ENCODE results near the gene SNX8. TPM values are rescaled to one million over a fixed set of nuclear protein-coding genes. Genes with fewer than 3 reads are reported as not detected.
A peak's percentile ranks its signal among the peaks of the same experiment; 100 is the strongest.

Gene SNX8
- total and polyA plus RNA-seq, 9 of the 15 experiments (the other 6 are each of a cell fraction or from before 2014, with no cell fraction given) = 2.7 to 51.6 (median 16.9) TPM

GRCh38 chr7:2355705-2356008 is 41.4 kb upstream of the SNX8 start:
- Histone ChIP-seq H3K9ac (ENCODE audit: insufficient read depth in 1 of 2, low read depth in 2 of 2, low read length in 2 of 2) (peak overlapping the region; percentile 94 to 100), H3K27ac (ENCODE audit: extremely low read depth, low read depth, low read length) (peak overlapping the region; percentile 100), H3K4me1 (replicated peaks in 1 of 2; ENCODE audit: control insufficient read depth in 2 of 2, insufficient read depth in 2 of 2, low read length in 2 of 2) (peaks cover 18 to 37% of the 10 kb centered on the region in 2 experiments; a peak in 4 of 5 replicates), H3K27me3 (ENCODE audit: control insufficient read depth in 2 of 2, insufficient read depth in 2 of 2, low read length in 2 of 2) (no peaks in the 10 kb centered on the region), H3K4me3 (peak overlapping the region; percentile 93), H3K4me2 (ENCODE audit: insufficient read depth, low read length) (peak overlapping the region; percentile 92), H3K9me1 (ENCODE audit: control insufficient read depth, insufficient read depth, low read length) (no peaks in the 10 kb centered on the region), H2AFZ (ENCODE audit: low read depth, low read length) (no peak overlapping the region), H4K20me1 (replicated peaks; ENCODE audit: control insufficient read depth, insufficient read depth, low read length) (peaks cover 52% of the 10 kb centered on the region), H3K79me2 (ENCODE audit: control insufficient read depth, insufficient read depth, low read length) (peaks cover 73% of the 10 kb centered on the region), H3K9me3 (replicated peaks; ENCODE audit: control insufficient read depth, insufficient read depth, low read depth, low read length) (no peaks in the 10 kb centered on the region), H3K36me3 (ENCODE audit: control insufficient read depth, insufficient read depth, low read length) (peaks cover 51% of the 10 kb centered on the region)
- ChIA-PET POLR2A (interaction anchor here (0.6 to 1.9 kb wide), 15 partner anchors 9 to 473 kb away, joined by 3 to 14 read pairs (median 3); partner anchors contain the start of gene MAD1L1), CTCF (ENCODE audit: low intra/inter-chr PET ratio) (no interaction called here)
- peak; percentile 9 for ATAC-seq
- 0% methylated on average over 9 of the region's 9 CpGs for WGBS (ENCODE audit: insufficient coverage, low coverage, missing lambda C conversion rate)
- no peak for DNase-seq (ENCODE audit: extremely low read depth in 1 of 4, low spot score in 3 of 4)
- intact Hi-C loops (cut with micrococcal nuclease) = no loop called here
- in situ Hi-C loops (cut with MboI) = no loop called here
- BruUV-seq (replicated peaks) = TSS peak; percentile 59
- FAIRE-seq = no peak
- TF ChIP-seq ZNF512 (tag; IDR thresholded peaks at IDR 0.05) (no peak), ETS1 (conservative IDR thresholded peaks at IDR 0.05; ENCODE audit: control insufficient read depth, low read depth, low read length) (peak; percentile 25; the same call in 1 of the 2 replicates), PML (IDR thresholded peaks at IDR 0.05; ENCODE audit: low read length) (no peak), EP400 (IDR thresholded peaks at IDR 0.05) (0 out of 2 replicates have a peak, but pooled peaks have one; percentile 36), NKRF (IDR thresholded peaks at IDR 0.05; ENCODE audit: borderline replicate concordance) (no peak), THAP7 (CRISPR knock-in tag; IDR thresholded peaks at IDR 0.05) (no peak), ZNF280B (CRISPR knock-in tag; IDR thresholded peaks at IDR 0.05) (no peak), E2F8 (IDR thresholded peaks at IDR 0.05; ENCODE audit: low read depth, partially characterized antibody) (no peak)

Data from K562 (cell line).